Esophagus muscularis mucosa (tissue), 4 donors: Measurements from ENCODE around the gene CMTR1.

Experiments
- CTCF ChIP-seq, 3 experiments: fragments of 200-600 bp in 2 of 3; fragments of 450-650 bp in 1 of 3; sonication (generic) in 2 of 3; IDR thresholded peaks; one replicate each; pipeline ENCODE4 v1.5.1; 2017 to 2019; ENCODE audit warnings: antibody characterized with exemption in 3 of 3, mild to moderate bottlenecking in 2 of 3, moderate library complexity in 1 of 3
- EP300 ChIP-seq: sonication (generic); formaldehyde crosslinking; IDR thresholded peaks from one replicate; pipeline ENCODE4 v1.6.1; 2017; ENCODE audit warnings: antibody characterized with exemption
- POLR2A ChIP-seq: fragments of 450-650 bp; IDR thresholded peaks from one replicate; pipeline ENCODE4 v1.6.1; 2017; ENCODE audit warnings: antibody characterized with exemption, moderate library complexity, mild to moderate bottlenecking, low read depth

- TF ChIP-seq CTCF (IDR thresholded peaks at IDR 0.05) (no peak), POLR2A (no peak), EP300 (no peak)
These were observed 27.2 kb downstream of the CMTR1 start for GRCh38 chr6:37459981-37460800.
